Effector CD4-positive, alpha-beta T cell (primary cell): Measurements from ENCODE around the gene KIRREL2.
A peak's percentile ranks its signal among the peaks of the same experiment; 100 is the strongest.
"Not testable (repeated sequence)": the region's sequence is repeated elsewhere in the genome, so short reads cannot be mapped to it uniquely, and the experiment has no call there.

Source experiments
- DNase-seq: peaks from one replicate; pipeline ENCODE4 v3.0.0-alpha.2; 2020

The KIRREL2 gene

GRCh38 chr19:35870124-35870736 lies 13.5 kb downstream of the KIRREL2 start:
- not testable (repeated sequence) for DNase-seq

GRCh38 chr19:35870798-35871197 lies 14.1 kb downstream of the KIRREL2 start:
- DNase-seq, result no peak

DNA sequence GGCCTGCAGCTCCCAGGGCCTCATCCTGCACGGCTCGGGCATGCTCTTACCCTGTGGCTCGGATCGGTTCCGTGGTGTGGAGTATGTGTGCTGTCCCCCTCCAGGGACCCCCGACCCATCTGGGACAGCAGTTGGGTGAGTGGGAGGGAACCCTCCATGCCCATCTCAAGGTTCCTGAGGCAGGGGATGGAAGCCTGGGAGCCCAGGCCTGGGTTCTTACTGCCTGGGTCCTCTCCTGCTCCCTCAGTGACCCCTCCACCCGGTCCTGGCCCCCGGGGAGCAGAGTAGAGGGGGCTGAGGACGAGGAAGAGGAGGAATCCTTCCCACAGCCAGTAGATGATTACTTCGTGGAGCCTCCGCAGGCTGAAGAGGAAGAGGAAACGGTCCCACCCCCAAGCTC lies 14.9 kb downstream of the KIRREL2 start:
- no peak for DNase-seq

GRCh38 chr19:35872180-35872579 lies 15.5 kb downstream of the KIRREL2 start:
- no peak for DNase-seq

GRCh38 chr19:35874392-35874930 lies 17.8 kb downstream of the KIRREL2 start:
- no peak for DNase-seq

- no peak for DNase-seq
These were observed 22.4 kb downstream of the KIRREL2 start for GRCh38 chr19:35879068-35879467.

- peak; percentile 60 for DNase-seq
These were observed 23.1 kb downstream of the KIRREL2 start for GRCh38 chr19:35879770-35880317.

DNA sequence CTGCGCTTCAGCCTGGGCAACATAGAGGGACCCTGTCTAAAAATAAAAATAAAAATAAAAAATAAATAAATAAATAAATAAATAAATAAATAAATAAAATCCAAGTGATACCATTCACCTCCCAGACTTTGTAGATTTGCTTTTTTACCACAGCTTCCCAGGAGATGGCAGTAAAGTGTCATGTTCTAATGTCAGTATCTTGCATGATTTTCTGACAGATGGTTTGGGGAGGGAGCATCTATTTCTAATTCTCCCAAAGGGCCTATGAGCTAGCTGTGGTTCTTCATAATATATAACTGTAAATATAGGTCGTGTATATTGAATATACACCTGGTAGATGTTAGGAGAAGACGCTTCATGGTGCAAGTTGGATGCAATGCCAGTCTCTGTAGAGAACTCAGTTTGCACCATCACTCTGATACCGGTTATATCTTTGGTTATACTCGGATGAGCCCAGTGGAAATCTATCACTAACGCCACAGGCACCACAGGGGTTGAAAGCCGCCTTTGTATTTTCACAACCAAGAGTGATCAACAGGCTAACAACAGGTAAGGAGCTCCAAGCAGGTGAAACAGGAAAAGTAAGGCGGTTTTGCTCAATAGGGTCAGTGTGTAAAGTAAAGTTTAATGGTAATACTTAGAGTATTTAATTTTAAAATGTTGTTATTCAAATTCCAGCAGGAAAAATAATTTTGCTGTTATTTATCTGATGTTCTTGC lies 25.6 kb downstream of the KIRREL2 start:
- DNase-seq, result peak; percentile 32

DNA sequence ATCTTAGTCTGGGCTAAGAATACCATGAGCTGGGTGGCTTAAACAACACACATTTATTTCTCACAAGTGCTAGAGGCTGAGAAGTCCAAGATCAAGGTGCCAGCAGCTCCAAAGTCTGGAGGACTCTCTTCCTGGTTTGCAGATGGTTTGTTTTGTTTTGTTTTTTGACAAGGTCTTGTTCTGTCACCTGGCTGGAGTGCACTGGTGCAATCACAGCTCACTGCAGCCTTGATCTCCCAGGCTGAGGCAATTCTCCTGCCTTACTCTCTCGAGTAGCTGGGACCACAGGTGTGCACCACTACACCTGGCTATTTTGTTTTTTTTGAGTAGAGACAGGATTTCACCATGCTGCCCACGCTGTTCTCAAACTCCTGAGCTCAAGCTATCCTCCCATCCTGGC lies 27.2 kb downstream of the KIRREL2 start:
- no peak for DNase-seq

GRCh38 chr19:35885225-35885738 lies 28.6 kb downstream of the KIRREL2 start:
- DNase-seq, result no peak

DNA sequence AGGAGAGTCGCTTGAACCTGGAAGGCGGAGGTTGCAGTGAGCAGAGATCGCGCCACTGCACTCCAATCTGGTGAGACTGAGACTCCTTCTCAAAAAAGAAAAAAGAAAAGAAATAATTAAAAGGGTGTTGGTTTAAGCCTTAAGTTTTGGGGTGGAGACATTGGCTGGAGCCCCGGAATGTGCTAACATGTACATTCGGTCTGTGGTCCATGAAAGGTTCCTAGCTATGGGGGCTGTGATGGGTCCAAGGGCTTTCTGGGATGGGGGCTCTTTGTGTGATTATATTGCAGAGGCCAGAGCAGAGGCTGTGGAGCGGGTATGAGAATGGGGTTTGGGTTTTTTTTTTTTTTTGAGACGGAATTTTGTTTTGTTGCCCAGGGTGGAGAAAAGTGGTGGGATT lies 29.2 kb downstream of the KIRREL2 start:
- DNase-seq, result no peak

DNA sequence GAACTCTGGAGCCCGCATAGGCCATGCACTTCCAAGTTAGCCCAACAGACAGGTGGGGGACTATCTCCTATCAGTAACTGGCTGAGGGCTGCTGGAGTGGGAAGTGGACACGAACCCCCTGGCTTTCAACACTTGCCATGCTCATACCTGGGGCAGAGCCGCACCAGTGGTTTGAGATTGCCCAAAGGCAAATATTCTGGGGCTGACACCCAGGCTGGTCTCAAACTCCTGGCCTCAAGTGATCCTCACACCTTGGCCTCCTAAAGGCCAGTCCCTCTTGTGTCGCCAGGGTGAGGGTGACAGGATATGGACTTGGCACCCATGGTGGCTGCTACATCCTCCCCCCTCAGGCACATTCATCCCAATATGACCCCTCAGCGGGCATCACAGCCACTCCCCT lies 30.5 kb downstream of the KIRREL2 start:
- DNase-seq, result no peak

DNA sequence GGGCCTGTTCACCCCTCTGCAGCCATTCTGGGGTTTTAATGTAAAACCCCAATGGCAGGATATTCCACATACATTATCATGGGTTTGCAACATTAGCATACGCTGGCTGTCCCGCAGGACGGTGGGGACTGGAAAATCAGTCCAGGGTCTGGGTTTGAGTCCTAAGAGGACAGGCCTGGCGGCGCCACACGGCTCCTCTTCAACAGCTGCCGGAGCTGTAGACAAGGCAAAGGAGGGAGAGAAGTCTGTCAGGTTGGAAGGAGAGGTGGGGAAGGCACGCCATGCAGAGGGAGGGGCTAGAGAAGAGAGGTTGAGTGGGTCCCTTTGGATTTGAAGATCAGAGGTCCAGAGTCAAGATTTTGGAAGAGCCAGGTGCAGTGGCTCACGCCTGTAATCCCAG lies 31.7 kb downstream of the KIRREL2 start:
- DNase-seq, result no peak

- no peak for DNase-seq
These were observed 32.8 kb downstream of the KIRREL2 start for GRCh38 chr19:35889370-35890112.

GRCh38 chr19:35890113-35890650 lies 33.5 kb downstream of the KIRREL2 start:
- DNase-seq, result no peak

DNA sequence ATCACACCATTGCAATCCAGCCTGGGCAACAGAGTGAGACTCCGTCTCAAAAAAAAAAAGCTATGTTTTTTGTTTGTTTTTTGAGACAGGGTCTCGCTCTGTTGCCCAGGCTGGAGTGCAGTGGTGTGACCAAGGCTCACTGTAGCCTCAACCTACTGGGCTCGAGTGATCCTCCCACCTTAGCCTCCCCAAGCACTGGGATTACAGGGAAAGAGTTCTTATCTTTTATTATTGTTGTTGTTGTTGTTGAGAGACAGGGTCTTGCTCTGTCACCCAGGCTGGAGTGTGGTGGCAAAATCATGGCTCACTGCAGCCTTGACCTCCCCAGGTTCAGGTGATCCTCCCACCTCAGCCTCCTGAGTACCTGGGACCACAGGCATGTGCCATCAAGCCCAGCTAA lies 35.1 kb downstream of the KIRREL2 start:
- not testable (repeated sequence) for DNase-seq

DNA sequence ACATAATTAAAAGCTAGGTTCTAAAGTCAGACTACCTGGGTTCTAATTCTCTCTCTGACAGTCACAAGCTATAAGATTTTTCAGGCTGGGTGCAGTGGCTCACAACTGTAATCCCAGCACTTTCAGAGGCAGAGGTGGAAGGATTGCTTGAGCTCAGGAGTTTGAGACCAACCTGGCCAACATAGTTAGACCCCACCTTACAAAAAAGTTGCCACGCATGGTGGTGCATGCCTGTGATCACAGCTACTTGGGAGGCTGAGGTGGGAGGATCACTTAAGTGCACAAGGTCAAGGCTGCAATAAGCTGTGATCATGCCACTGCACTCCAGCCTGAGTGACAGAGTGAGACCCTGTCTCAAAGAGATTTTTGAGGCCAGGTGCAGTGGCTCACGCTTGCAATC lies 37.6 kb downstream of the KIRREL2 start:
- DNase-seq, result no peak

GRCh38 chr19:35895911-35896642 lies 39.4 kb downstream of the KIRREL2 start:
- no peak for DNase-seq

DNA sequence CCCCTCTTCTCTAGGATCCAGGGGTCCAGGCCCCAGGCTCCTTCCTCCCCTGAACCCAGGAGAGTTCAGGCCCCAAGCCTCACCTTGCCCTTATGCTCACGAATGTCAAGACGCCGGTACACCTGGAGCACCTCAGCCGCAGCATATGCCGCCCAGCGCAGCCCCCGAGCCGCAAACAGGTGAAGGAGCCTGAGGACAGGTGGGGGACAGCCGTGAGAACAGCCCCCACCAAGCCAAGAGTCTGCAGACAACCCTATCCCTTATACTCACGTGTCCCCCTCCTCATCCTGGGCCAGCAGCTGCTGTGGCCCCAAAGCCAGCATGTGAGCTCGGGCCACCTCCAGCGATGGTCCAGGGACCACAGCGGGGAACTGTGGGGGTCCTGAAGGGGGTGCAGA lies 39.9 kb downstream of the KIRREL2 start:
- no peak for DNase-seq

GRCh38 chr19:35897706-35898451 lies 41.2 kb downstream of the KIRREL2 start:
- DNase-seq, result no peak

- no peak for DNase-seq
These were observed 41.7 kb downstream of the KIRREL2 start for GRCh38 chr19:35898499-35898809.
